ENCODE measurements around the gene PA2G4.
"Not testable (repeated sequence)": the region's sequence is repeated elsewhere in the genome, so short reads cannot be mapped to it uniquely, and the experiment has no call there.

The PA2G4 gene

GRCh38 chr12:56104109-56104814 is at the start of gene PA2G4:
PA2G4 (plus strand) TSS chr12:56104559; CDS start chr12:56104738, 179 bp downstream.
- H3K27ac ChIP-seq = peak within 1 kb of the TSS; percentile 73 to 93
- peak; percentile 99 for DNase-seq (ENCODE audit: low spot score)
- no peak for TF ChIP-seq CTCF (IDR thresholded peaks at IDR 0.05)
- H3K4me3 ChIP-seq = peak within 1 kb of the TSS; percentile 91

- DNase-seq (ENCODE audit: low spot score); H3K4me3 ChIP-seq; H3K27ac ChIP-seq: not testable (repeated sequence)
Measured at GRCh38 chr12:56059964-56060363, 44.4 kb upstream of the PA2G4 start.

DNA sequence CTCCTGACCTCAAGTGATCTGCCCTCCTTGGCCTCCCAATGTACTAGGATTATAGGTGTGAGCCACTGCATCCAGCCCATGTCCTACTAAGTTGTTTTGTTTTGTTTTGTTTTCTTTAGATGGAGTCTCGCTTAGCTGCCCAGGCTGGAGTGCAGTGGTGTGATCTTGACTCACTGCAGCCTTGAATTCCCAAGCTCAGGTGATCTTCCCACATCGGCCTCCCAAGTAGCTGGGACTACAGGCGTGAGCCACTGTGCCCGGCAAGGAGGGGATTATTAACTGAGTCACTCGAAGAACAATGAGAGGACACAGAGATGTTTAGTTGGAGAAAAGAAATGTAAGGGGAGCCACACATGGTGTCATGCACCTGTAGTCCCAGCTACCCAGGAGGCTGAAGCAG is 42.4 kb upstream of the PA2G4 start:
- DNase-seq (ENCODE audit: low spot score) = no peak
- Histone ChIP-seq H3K4me3 (no peak overlapping the region), H3K27ac (no peak overlapping the region)
- TF ChIP-seq CTCF (IDR thresholded peaks at IDR 0.05) = no peak

DNA sequence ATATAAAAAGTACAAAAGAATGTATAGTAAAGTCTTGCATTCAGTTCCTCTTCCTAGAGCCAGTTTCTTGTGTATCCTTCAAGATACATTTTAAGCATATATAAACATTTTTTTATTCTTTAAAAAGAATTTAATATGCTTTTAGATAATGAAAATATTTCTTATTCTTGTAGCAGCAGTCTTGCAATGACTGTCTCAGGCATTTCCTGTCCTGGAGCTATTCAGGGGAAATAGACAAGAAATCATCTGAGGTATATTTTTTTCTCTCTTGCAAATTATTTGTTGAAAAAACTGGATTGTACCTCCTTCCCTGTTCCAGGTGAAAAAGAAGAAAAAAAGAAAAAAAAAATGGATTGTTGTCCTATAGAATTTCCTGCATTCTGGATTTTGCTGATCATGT is 41.4 kb upstream of the PA2G4 start:
- Histone ChIP-seq H3K4me3 (no peak overlapping the region), H3K27ac (no peak overlapping the region)
- no peak for TF ChIP-seq CTCF (IDR thresholded peaks at IDR 0.05)
- DNase-seq (ENCODE audit: low spot score) = no peak

DNA sequence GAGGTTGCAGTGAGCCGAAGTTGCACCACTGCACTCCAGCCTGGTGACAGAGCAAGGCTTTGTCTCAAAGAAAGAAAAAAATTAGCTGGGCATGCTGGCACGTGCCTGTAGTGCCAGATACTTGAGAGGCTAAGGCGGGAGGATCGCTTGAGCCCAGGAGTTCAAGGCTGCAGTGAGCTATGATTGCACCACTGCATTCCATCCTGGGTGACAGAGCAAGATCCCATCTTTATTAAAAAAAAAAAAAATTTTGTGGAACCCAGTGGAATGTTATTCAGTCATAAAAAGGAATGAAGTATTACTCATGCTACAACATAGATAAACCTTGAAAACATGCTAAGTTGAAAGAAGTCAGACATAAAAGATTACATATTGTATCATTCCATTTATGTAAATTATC is 32.7 kb upstream of the PA2G4 start:
- no peak for TF ChIP-seq CTCF (IDR thresholded peaks at IDR 0.05)
- Histone ChIP-seq H3K4me3 (no peak overlapping the region), H3K27ac (no peak overlapping the region)
- no peak for DNase-seq (ENCODE audit: low spot score)

DNA sequence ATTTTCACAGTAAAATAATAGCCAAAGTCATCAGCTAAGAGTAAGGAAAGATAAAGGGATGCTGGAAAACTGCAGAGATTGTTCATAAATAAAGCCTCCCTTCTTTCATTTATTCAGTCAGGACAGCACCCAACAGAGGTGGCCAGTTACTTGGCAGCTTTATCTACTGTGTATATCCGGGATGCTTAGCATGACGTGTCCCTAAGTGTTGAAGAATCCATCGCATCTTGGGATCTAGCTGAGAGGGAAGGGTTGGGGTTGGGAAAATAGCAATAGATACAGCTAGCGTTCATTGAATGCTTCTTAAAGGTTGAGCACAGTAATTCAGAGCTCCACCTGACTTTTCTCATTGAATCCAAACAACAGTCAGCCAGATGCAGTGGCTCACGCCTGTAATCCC is 30.0 kb upstream of the PA2G4 start:
- no peak for TF ChIP-seq CTCF (IDR thresholded peaks at IDR 0.05)
- no peak for DNase-seq (ENCODE audit: low spot score)
- no peak overlapping the region for H3K4me3 ChIP-seq

GRCh38 chr12:56077966-56078365 is 26.4 kb upstream of the PA2G4 start:
- not testable (repeated sequence) for H3K27ac ChIP-seq; H3K4me3 ChIP-seq; DNase-seq (ENCODE audit: low spot score)

More for the DNA sequence above, 30.0 kb upstream of the PA2G4 start:
- H3K27ac ChIP-seq = no peak overlapping the region

DNA sequence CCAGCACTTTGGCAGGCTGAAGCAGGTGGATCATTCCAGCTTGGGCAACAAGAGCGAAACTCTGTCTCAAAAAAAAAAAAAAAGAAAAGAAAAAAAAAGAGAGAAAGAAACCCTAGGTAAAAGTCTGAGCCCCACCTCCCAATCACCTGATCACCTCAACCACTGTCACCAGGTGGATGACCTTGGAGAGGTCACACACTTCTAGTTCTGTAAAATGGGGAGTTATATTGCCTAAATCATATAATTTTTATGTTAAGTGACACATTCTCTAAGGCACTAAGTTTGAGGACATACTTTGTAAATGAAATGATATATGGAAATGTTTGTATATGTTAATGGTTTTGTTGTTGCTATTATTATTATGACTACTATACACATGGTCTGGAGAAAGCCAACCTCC is 25.9 kb upstream of the PA2G4 start:
- DNase-seq (ENCODE audit: low spot score) = no peak
- Histone ChIP-seq H3K4me3 (peak overlapping the region; percentile 76), H3K27ac (peak overlapping the region in 1 of 2 donors; percentile 81)
- TF ChIP-seq CTCF (IDR thresholded peaks at IDR 0.05) = no peak
